ENCODE data around the gene LIPG. TPM values are rescaled to one million over a fixed set of nuclear protein-coding genes. Genes with fewer than 3 reads are reported as not detected.

LIPG gene
- total RNA-seq, 1 experiment from 2014 or later, result 6.1 TPM

GRCh38 chr18:49524349-49524748 lies 37.5 kb upstream of the LIPG start:
- H4K91ac ChIP-seq (ENCODE audit: insufficient read length, low read depth, low read length), result no peak overlapping the region
- H3K27ac ChIP-seq (ENCODE audit: insufficient read length, low read depth, low read length), result no peak overlapping the region
- H3K18ac ChIP-seq (ENCODE audit: insufficient read length, low read depth, low read length), result no peak overlapping the region
- WGBS (ENCODE audit: extremely low coverage, insufficient read length, low lambda C conversion rate), result no CpG with 5 or more reads among the region's 2 CpGs
- H4K8ac ChIP-seq (replicated peaks; ENCODE audit: insufficient read length, low read depth, low read length), result no peak overlapping the region
- no peak overlapping the region for H3K4me2 ChIP-seq (ENCODE audit: insufficient read depth, insufficient read length, low read length)
- no peak for DNase-seq
- no peak overlapping the region for H2AFZ ChIP-seq (ENCODE audit: low read length)
- TF ChIP-seq CTCF (conservative IDR thresholded peaks at IDR 0.05), result no peak
- H3T11ph ChIP-seq (ENCODE audit: low read length), result no peak overlapping the region
- no peak overlapping the region for H3K9ac ChIP-seq (ENCODE audit: extremely low read depth, insufficient read length, low read length)
- no peaks in the 10 kb centered on the region for H4K20me1 ChIP-seq (ENCODE audit: control insufficient read depth, insufficient read depth, insufficient read length)
- Mint-ChIP-seq H3K4me3 (no peak overlapping the region), H3K9me3 (no peaks in the 10 kb centered on the region), H3K27ac (no peak overlapping the region), H3K27me3 (ENCODE audit: low read depth) (no peaks in the 10 kb centered on the region), H3K4me1 (peaks cover 33 to 40% of the 10 kb centered on the region in 2 experiments), H3K36me3 (ENCODE audit: insufficient read depth in 1 of 3, low read depth in 3 of 3) (no peaks in the 10 kb centered on the region; a peak in 1 of 7 replicates)
- H3K23ac ChIP-seq (ENCODE audit: insufficient read length, low read depth, low read length), result no peak overlapping the region
- H2BK20ac ChIP-seq (ENCODE audit: low read depth, low read length, poor library complexity, severe bottlenecking), result no peak overlapping the region
- peaks cover 4% of the 10 kb centered on the region; the same call in 1 of the 2 replicates for H3K4me1 ChIP-seq (ENCODE audit: insufficient read depth, low read length)
- H3K27me3 ChIP-seq (ENCODE audit: insufficient read depth, low read length), result no peaks in the 10 kb centered on the region
- no peak overlapping the region for H2BK12ac ChIP-seq (ENCODE audit: insufficient read length, low read depth, low read length)
- no peak overlapping the region for H3K4ac ChIP-seq (ENCODE audit: low read depth, low read length)
- H4K5ac ChIP-seq (ENCODE audit: insufficient read length, low read depth, low read length), result no peak overlapping the region
- H3K14ac ChIP-seq (ENCODE audit: insufficient read depth, low read length), result no peak overlapping the region
- no peaks in the 10 kb centered on the region for H3K79me2 ChIP-seq (ENCODE audit: insufficient read depth, low read length)
- no peak overlapping the region for H2BK5ac ChIP-seq (ENCODE audit: insufficient read length, low read length)
- no peaks in the 10 kb centered on the region for H3K23me2 ChIP-seq (ENCODE audit: insufficient read length, low read depth, low read length, poor library complexity, severe bottlenecking)
- H3K79me1 ChIP-seq (ENCODE audit: insufficient read depth, low read depth, low read length, poor library complexity, severe bottlenecking), result no peaks in the 10 kb centered on the region
- no peaks in the 10 kb centered on the region for H3K9me3 ChIP-seq (ENCODE audit: control insufficient read depth, low read depth, low read length)
- no peak overlapping the region for H2BK15ac ChIP-seq (ENCODE audit: low read depth, low read length)
- no peak overlapping the region for H2AK5ac ChIP-seq (ENCODE audit: insufficient read length, low read length)
- H3K56ac ChIP-seq (ENCODE audit: insufficient read length, low read depth, low read length), result no peak overlapping the region
- no peak overlapping the region for H2BK120ac ChIP-seq (ENCODE audit: low read depth, low read length, poor library complexity, severe bottlenecking)
